K562 treated with DMSO at 1 percent for 12 hours (cell line): ENCODE data around the gene PSMA4. TPM values are rescaled to one million over a fixed set of nuclear protein-coding genes. Genes with fewer than 3 reads are reported as not detected.

Source experiments
- total RNA-seq: library from RNA; unstranded; fragments of 300-600 nt; gene quantifications from 2 replicates; pipeline ENCODE4 v1.2.3, GENCODE V29; 2022; ENCODE audit not compliant: insufficient read depth

Gene PSMA4
- 407 and 499 TPM in 2 replicates for total RNA-seq

GRCh38 chr15:78540141-78540870, at the start of gene PSMA4:
Gene PSMA4 (plus strand): TSS chr15:78540444. CDS start chr15:78541928, 1,484 bp downstream.

GRCh38 chr15:78506971-78507830, 33.0 kb upstream of the PSMA4 start, which contains the start of gene HYKK:
Gene HYKK (plus strand): TSS chr15:78507577. CDS start chr15:78513089, 5,512 bp downstream.

GRCh38 chr15:78565097-78565950, 25.1 kb downstream of the PSMA4 start, which contains the start of gene CHRNA5:
Gene CHRNA5 (plus strand): TSS chr15:78565520. CDS start chr15:78565720, 200 bp downstream.

Other genes starting within 250 kb of the PSMA4 start
- gene SKIC8, start 240.8 kb upstream of the PSMA4 start, total RNA-seq: 51.5 and 57.5 TPM in 2 replicates
- gene CRABP1, start 200.1 kb upstream of the PSMA4 start, total RNA-seq: not detected in 2 replicates
- gene IREB2, start 102.2 kb upstream of the PSMA4 start, total RNA-seq: 5.8 and 25.1 TPM in 2 replicates
- 4.2 and 5.8 TPM in 2 replicates for gene HYKK, start 32.9 kb upstream of the PSMA4 start, total RNA-seq
- 2.1 and 3.1 TPM in 2 replicates for gene CHRNA5, start 25.1 kb downstream of the PSMA4 start, total RNA-seq
- gene CHRNA3, start 80.6 kb downstream of the PSMA4 start, total RNA-seq: not detected in 2 replicates
- not detected in 2 replicates for gene CHRNB4, start 100.8 kb downstream of the PSMA4 start, total RNA-seq